HG02973 (cell line): ENCODE measurements around the gene YIF1B.
"Not testable (repeated sequence)": the region's sequence is repeated elsewhere in the genome, so short reads cannot be mapped to it uniquely, and the experiment has no call there.

Source experiments
- ATAC-seq: cut with Tn5 transposase; IDR thresholded peaks from one replicate; pipeline ENCODE4 v1.9.1; 2021; ENCODE audit warnings: moderate library complexity; ENCODE audit not compliant: unreplicated experiment

The YIF1B gene

GRCh38 chr19:38315657-38316476 lies at the start of gene YIF1B:
Gene YIF1B, minus strand, starts transcription at chr19:38315947. Its CDS starts 30 bp downstream, at chr19:38315917.
- ATAC-seq: peak; percentile 80

- ATAC-seq: not testable (repeated sequence)
These were observed 47.4 kb upstream of the YIF1B start for GRCh38 chr19:38362946-38363688.

- ATAC-seq: no peak
These were observed 46.6 kb upstream of the YIF1B start for GRCh38 chr19:38362076-38362945.

- no peak for ATAC-seq
These were observed 45.9 kb upstream of the YIF1B start for GRCh38 chr19:38361633-38362075.

GRCh38 chr19:38360839-38361631 lies 45.3 kb upstream of the YIF1B start:
- ATAC-seq: no peak

DNA sequence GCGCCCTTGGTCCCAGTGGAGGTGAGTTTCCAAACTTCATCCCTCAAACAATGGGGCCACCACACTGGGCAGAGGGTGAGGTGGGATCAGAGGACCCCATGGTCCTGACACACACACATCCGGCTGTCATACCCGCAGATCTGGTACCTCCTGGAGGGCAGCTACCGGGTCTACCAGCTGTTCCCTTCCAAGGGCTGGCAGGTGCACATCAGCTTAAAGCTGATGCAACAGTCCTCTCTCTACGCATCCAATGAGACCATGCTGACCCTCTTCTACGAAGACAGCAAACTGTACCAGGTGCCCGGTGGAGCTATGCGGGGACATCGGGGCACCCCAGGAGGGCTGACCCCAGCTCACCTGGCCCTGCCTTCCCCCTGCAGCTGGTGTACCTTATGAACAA lies 44.6 kb upstream of the YIF1B start:
- ATAC-seq: no peak

DNA sequence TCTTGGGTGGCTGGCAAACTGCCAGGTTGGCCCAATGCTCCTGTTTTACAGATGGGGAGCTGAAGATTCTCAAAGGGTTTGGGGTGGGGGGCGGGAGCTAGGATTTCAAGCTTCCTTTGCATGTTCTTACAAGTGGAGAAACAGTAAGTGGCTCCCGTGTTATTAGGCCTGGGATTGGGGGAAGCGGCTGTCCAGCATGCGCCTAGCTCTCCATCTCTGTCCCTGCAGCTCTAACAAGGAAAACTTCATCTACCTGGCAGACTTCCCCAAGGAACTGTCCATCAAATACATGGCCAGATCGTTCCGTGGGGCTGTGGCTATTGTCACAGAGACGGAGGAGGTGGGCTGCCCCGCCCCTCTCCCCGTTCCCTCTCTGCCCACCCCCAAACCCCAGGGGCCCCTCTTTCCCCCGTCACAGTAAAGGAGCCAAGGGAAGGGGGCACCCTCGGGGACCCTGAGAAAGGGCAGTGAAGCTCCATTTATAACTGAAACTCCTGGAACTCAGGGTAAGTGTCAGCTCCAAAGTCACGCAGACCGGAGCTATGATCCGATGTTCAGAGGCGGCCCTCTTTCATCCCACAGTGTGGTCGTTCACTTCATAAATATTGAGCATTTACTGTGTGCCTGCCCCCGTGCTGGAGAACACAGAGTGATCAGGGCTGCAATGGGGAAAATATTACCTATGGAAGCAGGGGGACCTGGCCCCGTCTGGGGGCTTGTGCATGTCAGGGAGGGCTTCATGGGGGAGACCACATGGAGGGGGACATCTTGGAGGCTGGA lies 43.7 kb upstream of the YIF1B start:
- ATAC-seq: no peak

- no peak for ATAC-seq
These were observed 42.3 kb upstream of the YIF1B start for GRCh38 chr19:38358071-38358470.

DNA sequence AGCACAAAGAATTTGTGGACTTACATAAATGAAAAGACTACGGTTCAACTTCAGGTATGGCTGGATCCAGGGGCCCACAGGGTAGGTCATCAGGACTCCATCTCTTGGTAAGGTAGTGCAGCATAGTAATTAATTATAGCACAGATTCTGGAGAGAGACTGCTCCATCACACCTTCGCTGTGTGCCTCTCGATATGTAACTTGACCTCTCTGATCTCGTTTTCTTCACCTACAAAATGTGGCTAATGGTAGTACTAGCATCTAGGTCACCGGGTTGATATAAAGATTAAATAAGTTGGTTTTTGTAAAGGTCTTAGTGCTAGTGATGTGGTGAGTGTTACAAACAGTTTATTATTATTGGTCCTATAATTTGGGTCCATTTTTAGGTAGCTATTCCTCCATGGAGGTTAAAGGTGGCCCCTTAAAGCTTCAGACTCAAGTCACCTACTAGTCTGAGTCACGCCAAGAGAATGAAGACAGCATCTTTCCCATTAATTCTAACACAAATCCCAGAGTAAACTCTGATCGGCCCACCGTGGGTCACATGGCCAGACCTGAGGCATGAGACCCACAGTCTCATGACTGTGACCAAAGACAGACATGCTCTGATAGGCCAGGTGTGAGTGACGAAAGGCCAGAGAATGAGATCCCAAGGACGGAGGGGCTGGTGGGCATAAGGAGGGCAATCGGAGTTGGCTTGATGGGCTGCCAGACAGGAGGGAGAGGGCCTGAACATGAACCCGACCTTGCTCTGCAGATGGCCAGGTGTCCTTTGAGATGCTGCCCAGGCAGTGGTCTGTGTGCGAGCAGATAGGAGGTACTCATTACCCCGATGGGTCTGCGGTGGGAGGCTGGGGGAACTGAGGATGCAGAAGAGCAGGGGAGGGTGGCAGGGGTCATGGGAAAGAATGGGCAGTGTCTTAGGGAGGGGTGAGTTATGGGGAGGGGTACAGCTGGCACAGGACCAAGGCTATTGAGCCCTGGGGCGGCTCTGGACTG lies 40.3 kb upstream of the YIF1B start:
- no peak for ATAC-seq

GRCh38 chr19:38352611-38353010 lies 36.9 kb upstream of the YIF1B start:
- ATAC-seq: no peak

- no peak for ATAC-seq
These were observed 36.2 kb upstream of the YIF1B start for GRCh38 chr19:38351865-38352395.

GRCh38 chr19:38350883-38351282 lies 35.1 kb upstream of the YIF1B start:
- ATAC-seq: no peak

DNA sequence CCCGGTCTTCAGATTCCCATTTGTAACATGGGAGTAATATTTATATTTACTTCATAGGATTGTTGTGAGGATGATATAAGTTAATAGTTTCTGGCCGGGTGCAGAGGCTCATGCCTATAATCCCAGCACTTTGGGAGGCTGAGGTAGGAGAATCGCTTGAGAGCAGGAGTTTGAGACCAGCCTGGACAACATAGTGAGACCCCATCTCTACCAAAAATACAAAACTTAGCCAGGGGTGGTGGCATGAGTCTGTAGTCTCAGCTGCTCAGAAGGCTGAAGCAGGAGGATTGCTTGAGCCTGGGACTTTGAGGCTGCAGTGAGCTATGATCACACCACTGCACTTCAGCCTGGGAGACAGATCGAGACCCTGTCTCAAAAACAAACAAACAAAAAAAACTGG lies 31.1 kb upstream of the YIF1B start:
- ATAC-seq: no peak

- no peak for ATAC-seq
These were observed 25.2 kb upstream of the YIF1B start for GRCh38 chr19:38340927-38341326.

DNA sequence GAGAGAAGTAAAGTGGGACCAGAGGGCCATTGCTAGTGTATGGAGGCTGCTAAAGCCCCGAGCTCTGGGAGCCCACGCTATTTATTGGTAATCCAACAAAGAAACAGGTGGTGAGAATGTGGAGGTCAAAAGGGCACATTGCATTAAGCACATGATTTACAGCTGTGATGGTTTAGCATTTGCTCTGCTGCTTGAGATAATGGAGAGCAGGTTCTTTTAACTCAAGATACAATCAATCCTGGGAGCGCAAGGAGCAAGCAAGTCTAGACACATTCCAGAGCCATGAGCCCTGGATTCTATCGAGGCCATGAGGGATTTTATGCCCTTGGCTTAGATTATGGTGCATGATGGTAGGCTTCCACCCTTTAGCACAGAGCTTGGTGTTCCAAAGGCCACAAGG lies 23.3 kb upstream of the YIF1B start:
- not testable (repeated sequence) for ATAC-seq

DNA sequence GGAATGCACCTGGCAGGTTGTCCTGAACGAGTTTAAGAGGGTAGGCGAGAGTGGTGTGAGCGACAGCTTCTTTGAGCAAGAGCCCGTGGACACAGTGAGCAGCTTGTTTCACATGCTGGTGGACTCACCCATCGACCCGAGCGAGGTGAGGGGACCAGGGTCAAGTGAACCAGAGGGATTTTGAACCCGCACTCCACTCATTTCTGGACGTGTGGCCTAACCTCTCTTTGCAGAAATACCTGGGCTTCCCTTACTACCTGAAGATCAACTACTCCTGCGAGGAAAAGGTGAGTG lies 21.6 kb upstream of the YIF1B start:
- no peak for ATAC-seq

DNA sequence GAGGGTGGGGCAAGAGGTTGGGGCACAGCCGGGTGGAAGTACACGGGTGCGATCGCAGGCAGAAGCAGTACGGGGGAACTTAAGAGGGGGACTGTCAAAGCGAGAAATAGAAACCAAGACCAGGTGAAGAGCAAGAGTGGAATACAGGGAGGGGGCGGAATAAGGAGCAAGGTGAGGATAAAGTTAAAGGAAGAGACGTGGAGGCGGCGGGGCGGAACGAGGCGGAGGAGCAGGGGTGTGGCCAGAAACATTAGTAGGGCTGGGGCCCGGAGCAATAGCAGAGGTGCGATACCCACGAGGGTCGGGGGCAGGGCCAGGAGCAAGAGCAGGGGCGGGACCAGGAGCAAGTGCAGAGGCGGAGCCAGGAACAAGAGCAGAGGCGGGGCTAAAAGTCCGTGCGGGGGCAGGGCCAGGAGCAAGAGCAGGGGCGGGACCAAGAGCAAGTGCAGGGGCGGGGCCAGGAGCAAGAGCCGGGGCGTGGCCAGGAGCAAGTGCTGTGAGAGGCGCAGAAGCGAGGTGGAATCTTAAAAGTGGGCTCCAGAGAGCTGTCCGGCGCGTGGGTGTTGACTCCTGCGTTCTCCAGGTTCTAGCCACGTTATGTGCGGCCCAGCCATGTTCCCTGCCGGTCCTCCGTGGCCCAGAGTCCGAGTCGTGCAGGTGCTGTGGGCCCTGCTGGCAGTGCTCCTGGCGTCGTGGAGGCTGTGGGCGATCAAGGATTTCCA lies 21.1 kb upstream of the YIF1B start:
- ATAC-seq: peak; percentile 40
